IPS-20b (cell line): ENCODE data around the gene APPBP2.

Experiments
- H3K27ac ChIP-seq: one replicate; pipeline ENCODE4 v1.5.1; 2013; ENCODE audit warnings: low read length
- H3K27me3 ChIP-seq: 2 replicates; pipeline ENCODE4 v1.6.1; 2013; ENCODE audit warnings: mild to moderate bottlenecking, low read length, inconsistent platforms; ENCODE audit not compliant: insufficient read depth
- H3K36me3 ChIP-seq: 2 replicates; pipeline ENCODE4 v1.6.1; 2013; ENCODE audit warnings: low read depth, mild to moderate bottlenecking, inconsistent platforms, low read length, moderate library complexity; ENCODE audit not compliant: insufficient read depth
- H3K4me1 ChIP-seq: 2 replicates; pipeline ENCODE4 v1.6.1; 2013; ENCODE audit warnings: mild to moderate bottlenecking, control low read depth, inconsistent platforms, low read length, moderate library complexity; ENCODE audit not compliant: insufficient read depth
- H3K4me3 ChIP-seq: 2 replicates; pipeline ENCODE4 v1.5.1; 2013; ENCODE audit warnings: mild to moderate bottlenecking, low read length, inconsistent platforms
- H3K9ac ChIP-seq: 2 replicates; pipeline ENCODE4 v1.6.1; 2013; ENCODE audit warnings: low read depth, mild to moderate bottlenecking, inconsistent platforms, low read length, moderate library complexity
- H3K9me3 ChIP-seq: 2 replicates; pipeline ENCODE4 v1.6.1; 2013; ENCODE audit warnings: mild to moderate bottlenecking, low read depth, low read length, inconsistent platforms; ENCODE audit not compliant: insufficient read depth

APPBP2 gene, protein sequence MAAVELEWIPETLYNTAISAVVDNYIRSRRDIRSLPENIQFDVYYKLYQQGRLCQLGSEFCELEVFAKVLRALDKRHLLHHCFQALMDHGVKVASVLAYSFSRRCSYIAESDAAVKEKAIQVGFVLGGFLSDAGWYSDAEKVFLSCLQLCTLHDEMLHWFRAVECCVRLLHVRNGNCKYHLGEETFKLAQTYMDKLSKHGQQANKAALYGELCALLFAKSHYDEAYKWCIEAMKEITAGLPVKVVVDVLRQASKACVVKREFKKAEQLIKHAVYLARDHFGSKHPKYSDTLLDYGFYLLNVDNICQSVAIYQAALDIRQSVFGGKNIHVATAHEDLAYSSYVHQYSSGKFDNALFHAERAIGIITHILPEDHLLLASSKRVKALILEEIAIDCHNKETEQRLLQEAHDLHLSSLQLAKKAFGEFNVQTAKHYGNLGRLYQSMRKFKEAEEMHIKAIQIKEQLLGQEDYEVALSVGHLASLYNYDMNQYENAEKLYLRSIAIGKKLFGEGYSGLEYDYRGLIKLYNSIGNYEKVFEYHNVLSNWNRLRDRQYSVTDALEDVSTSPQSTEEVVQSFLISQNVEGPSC

DNA sequence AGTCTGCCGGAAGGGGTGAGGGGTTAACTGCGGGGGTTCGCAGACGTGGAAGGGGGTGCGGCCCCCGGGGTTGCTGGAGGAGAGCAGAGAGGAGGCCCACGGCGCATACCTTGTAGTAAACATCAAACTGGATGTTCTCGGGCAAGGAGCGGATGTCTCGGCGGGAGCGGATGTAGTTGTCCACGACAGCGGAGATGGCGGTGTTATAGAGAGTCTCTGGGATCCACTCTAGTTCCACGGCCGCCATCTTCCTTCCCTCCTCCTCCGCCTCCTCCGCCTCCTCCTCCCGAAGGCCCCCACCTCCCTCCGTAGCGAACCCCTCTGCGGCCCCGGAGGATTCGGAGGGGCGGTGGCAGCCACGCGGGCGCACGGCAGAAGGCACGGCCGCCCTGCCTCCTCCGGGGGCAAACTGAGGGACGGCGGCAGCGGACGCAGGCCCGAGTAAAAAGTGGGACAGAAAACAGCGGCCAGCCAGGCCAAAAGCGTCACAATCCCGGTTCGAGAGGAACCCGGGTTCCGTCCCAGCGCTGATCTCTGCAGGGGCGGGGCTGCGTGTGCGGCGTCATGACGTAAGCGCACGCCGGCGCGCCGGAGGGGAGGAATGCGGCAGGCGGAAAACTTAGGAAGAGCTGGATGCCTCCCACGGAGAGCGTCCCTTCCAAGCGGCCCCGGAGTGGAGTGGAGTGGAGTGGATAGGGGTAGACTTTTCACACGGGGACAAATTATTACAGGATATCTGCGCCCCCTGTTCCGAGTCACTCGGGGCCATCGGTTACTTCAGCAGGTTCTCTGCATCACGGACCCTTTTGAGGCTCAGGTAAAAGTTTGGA lies at the start of gene APPBP2:
Gene APPBP2 (minus strand): TSS at position 558 of the 830 bp plus-strand sequence. CDS start 311 bp downstream, at position 247.
- peaks cover 6% of the 10 kb centered on the region; the same call in 1 of the 2 replicates for H3K36me3 ChIP-seq
- H3K9ac ChIP-seq: peak within 1 kb of the TSS; percentile 96

DNA sequence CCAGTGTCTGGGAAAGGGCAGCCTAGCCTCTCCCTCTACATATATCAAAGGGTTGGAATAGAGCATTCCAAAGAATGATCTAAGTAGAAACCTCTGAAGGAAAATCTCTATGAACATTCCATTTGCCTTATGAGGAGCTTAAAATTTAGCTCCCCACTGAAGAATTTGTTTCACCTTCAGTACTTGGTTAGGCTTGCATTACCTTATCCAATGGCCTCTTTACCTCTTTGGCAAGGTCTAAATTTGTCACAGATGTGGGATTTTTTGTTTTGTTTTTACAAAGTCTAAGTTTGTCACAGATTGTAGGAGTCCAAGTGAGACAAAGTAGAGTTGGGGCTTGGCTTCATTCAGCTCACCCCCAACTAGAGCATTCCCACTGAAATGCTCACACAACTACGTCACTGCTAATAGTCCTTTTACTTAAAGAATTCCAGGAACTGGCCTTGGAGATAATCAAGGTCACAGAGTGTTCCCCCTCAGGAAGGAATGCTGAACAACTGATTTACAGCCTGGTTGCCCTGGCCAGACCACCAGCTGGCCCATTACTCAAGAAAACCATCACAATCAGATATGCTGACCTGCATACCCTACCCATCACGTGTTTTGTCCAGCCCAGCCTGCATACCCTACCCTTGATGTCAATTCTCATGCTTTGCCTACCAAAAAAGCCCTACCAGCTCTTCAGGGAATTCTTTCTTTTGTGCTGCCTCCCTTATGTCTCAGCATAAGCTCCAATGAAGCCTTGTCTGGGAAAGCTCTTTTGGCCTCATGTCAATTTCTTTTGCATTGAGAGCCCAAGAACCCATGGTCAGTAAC lies 47.4 kb upstream of the APPBP2 start:
- H3K27ac ChIP-seq: no peak overlapping the region

More for the DNA sequence above, at the start of gene APPBP2:
- peaks cover 8% of the 10 kb centered on the region; the same call in 1 of the 2 replicates for H3K4me1 ChIP-seq
- H3K4me3 ChIP-seq: peak within 1 kb of the TSS; percentile 99
- H3K9me3 ChIP-seq: no peaks in the 10 kb centered on the region
- no peaks in the 10 kb centered on the region for H3K27me3 ChIP-seq
- H3K27ac ChIP-seq: peak within 1 kb of the TSS; percentile 73

DNA sequence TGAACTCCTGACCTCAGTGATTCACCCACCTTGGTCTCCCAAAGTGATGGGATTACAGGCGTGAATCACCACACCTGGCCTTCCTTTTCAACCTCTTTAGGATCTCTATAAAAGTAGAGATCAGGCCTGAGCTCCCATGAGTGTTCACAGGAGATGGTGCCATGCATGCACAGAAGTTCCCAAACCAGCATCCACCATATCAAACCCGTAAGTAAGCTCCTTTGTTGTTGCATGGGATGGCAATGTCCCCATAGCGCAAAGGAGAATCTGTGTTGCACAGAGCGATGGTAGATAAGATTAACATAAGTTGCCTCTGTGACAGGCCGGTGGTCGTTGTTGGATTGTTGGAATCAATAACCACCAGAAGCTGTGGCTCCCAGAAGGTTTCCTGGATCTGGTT lies 39.2 kb upstream of the APPBP2 start:
- Histone ChIP-seq H3K4me3 (no peak overlapping the region), H3K27ac (no peak overlapping the region), H3K9ac (no peak overlapping the region), H3K9me3 (no peaks in the 10 kb centered on the region), H3K4me1 (no peaks in the 10 kb centered on the region), H3K36me3 (no peaks in the 10 kb centered on the region), H3K27me3 (no peaks in the 10 kb centered on the region)

More for the DNA sequence above, 47.4 kb upstream of the APPBP2 start:
- H3K9me3 ChIP-seq: no peaks in the 10 kb centered on the region
- H3K9ac ChIP-seq: no peak overlapping the region
- peaks cover 4% of the 10 kb centered on the region; the same call in 1 of the 2 replicates for H3K4me1 ChIP-seq
- no peaks in the 10 kb centered on the region for H3K36me3 ChIP-seq
- no peak overlapping the region for H3K4me3 ChIP-seq
- no peaks in the 10 kb centered on the region for H3K27me3 ChIP-seq

DNA sequence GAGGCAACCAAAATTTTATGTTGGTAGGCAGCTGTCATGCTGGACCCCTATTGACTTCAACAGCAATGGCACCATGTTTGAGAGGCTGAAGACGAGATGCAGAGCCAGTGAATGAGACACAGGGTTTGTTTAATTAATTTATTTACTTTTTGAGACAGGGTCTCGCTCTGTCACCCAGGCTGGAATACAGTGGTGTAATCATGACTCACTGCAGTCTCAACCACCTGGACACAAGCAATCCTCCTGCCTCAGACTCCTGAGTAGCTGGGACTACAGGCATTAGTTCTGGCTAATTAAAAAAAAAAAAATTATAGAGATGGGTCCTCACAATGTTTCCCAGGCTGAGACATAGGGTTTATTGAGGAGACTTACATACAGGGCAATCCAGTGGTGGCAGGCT lies 37.7 kb upstream of the APPBP2 start:
- no peak overlapping the region for H3K4me3 ChIP-seq
- H3K36me3 ChIP-seq: no peaks in the 10 kb centered on the region
- H3K4me1 ChIP-seq: no peaks in the 10 kb centered on the region
- H3K27ac ChIP-seq: no peak overlapping the region
- no peaks in the 10 kb centered on the region for H3K9me3 ChIP-seq
- H3K27me3 ChIP-seq: no peaks in the 10 kb centered on the region
- no peak overlapping the region for H3K9ac ChIP-seq

DNA sequence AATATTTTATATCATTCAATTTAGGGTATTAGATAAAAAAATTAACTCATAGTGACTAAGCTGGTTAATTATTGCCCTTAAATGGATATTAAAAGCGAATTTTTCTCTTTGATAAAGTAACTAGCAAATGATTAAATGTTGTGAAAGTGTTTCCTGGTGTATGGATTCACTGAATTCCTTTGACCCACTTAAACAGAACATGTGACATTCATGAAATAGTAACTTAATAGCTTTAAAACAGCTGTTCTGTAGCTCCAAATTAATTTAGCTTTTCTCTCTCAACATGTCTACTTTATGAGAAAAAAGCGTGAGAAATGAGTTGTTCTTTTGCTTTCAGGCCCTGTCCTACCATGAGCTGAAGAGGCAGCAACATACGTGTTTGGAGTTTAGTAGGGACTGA lies 36.4 kb upstream of the APPBP2 start:
- no peaks in the 10 kb centered on the region for H3K36me3 ChIP-seq
- H3K27me3 ChIP-seq: no peaks in the 10 kb centered on the region
- H3K4me1 ChIP-seq: no peaks in the 10 kb centered on the region
- peaks cover 5% of the 10 kb centered on the region for H3K9me3 ChIP-seq
- H3K9ac ChIP-seq: no peak overlapping the region
- no peak overlapping the region for H3K27ac ChIP-seq
- no peak overlapping the region for H3K4me3 ChIP-seq

DNA sequence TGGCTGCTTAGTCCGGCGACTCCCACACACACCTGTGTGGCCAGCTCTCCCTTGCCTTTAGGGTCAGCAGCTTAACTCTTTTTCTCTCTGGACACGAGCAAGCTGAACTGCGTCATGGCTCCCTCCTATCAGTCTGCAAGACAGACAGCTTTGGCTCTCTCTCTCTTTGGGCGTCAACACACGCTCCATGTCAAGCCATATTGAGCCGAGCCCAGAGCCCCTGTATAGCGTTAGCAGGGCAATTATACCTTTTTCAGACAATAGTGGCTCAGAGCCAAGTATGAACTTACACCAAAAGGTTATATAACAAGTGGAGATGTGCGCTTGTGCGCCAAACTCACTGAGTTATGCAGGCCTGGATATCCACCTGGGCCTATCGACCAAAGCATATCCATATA lies 34.8 kb upstream of the APPBP2 start:
- peaks cover 13% of the 10 kb centered on the region for H3K9me3 ChIP-seq
- H3K4me3 ChIP-seq: no peak overlapping the region
- no peaks in the 10 kb centered on the region for H3K36me3 ChIP-seq
- H3K27me3 ChIP-seq: no peaks in the 10 kb centered on the region
- H3K9ac ChIP-seq: no peak overlapping the region
- no peak overlapping the region for H3K27ac ChIP-seq
- H3K4me1 ChIP-seq: no peaks in the 10 kb centered on the region

DNA sequence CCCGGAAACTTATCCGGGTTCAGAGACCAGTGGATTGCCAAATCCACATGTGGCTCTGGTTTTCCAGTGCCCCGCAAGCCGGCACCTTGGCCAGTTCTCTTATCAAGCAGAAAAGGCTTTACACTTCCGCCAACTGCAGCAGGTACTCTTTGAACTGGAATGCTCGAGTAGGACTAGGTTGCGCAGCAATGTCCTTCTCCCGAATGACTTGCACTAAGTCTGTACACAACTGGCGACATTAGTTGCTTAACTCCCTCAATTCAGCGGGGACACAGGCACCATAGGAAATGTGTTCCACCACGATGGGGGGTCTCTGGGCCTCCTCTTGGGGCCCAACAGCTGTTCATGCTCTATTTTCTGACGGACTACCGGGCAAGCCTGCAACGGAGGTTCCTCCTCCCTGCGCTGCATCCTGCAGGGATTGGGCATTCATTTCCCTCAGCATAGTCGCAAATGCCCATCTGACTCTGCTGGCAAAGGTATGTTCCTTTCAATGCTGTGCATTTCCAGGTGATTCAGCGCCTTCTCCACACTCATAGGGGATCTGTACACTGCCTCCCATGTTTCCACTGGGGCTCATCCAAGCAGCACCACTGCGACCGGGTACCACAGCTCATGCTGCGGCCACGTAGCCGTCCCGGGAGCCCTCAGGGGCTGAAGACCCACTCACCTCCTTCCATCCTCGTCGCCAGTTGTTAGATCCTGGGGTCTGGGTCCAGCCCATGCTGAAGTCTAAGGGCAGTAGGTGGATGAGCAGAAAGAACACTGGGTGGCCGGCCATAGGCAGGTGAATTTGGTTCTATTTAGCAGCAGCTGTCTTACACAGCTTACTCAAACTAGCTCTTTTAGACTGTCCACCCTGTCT lies 34.2 kb upstream of the APPBP2 start:
- Histone ChIP-seq H3K4me1 (no peaks in the 10 kb centered on the region), H3K27me3 (no peaks in the 10 kb centered on the region), H3K9me3 (peaks cover 13% of the 10 kb centered on the region), H3K27ac (no peak overlapping the region), H3K4me3 (no peak overlapping the region), H3K36me3 (no peaks in the 10 kb centered on the region), H3K9ac (no peak overlapping the region)

DNA sequence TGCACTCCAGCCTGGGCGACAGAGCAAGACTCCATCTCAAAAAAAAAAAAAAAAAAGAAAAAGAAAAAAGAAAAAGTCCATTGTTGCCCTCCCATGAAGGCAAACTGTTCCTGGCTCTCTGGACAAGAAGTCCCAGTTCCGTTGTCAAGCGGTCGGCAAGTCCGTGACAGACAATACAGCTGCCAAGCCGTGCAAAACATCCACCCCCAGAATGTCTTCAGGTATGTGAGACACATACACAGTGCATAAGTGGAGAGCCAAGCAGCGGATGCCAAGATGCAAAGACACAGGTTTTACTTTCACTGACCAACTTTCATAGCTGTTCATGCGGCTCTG lies 33.6 kb upstream of the APPBP2 start:
- Histone ChIP-seq H3K36me3 (no peaks in the 10 kb centered on the region), H3K9ac (no peak overlapping the region), H3K27ac (no peak overlapping the region), H3K27me3 (no peaks in the 10 kb centered on the region), H3K4me3 (no peak overlapping the region), H3K9me3 (peaks cover 13% of the 10 kb centered on the region), H3K4me1 (no peaks in the 10 kb centered on the region)

DNA sequence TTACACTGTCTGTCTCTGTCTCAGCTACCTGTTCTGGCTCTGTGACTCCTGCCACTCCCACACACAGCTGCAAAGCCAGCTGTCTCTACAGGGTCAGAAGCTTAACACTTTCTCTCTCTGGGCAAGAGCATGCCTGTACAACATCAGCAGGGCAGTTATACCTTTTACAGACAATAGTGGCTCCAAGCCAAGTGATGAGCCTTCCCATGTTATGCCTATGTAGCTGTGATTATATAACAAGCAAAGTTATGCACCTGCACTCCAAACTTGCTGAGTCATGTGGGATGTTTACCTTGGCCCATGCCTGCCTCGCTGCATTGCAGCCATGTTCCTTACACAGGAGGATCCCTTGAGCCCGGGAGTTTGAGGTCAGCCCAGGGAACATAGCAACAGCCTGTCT lies 31.8 kb upstream of the APPBP2 start:
- H3K4me3 ChIP-seq: no peak overlapping the region
- H3K27me3 ChIP-seq: no peaks in the 10 kb centered on the region
- no peak overlapping the region for H3K27ac ChIP-seq
- H3K9ac ChIP-seq: no peak overlapping the region
- H3K36me3 ChIP-seq: no peaks in the 10 kb centered on the region
- no peaks in the 10 kb centered on the region for H3K4me1 ChIP-seq
- peaks cover 17% of the 10 kb centered on the region for H3K9me3 ChIP-seq

DNA sequence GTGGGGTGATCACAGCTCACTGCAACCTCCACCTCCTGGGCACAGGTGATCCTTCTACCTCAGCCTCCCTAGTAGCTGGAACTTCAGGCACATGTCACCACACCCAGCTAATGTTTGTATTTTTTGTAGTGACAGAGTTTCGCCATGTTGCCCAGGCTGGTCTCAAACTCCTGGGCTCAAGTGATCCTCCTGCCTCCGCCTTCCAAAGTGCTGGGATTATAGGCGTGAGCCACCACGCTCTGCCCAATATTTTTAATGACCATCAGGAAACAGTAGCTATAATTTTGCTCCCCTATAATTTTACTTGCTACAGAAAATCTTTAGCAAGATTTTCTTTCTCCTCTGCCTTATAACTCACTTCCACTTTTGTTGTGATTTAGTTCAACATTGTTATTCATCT lies 29.7 kb upstream of the APPBP2 start:
- peaks cover 18% of the 10 kb centered on the region for H3K9me3 ChIP-seq
- no peaks in the 10 kb centered on the region for H3K27me3 ChIP-seq
- no peaks in the 10 kb centered on the region for H3K36me3 ChIP-seq

More for the DNA sequence above, 29.7 kb upstream of the APPBP2 start:
- Histone ChIP-seq H3K4me3 (no peak overlapping the region), H3K9ac (no peak overlapping the region), H3K4me1 (no peaks in the 10 kb centered on the region), H3K27ac (no peak overlapping the region)
